Body of pancreas (tissue), 4 donors: ENCODE results near the gene AGK.
A peak's percentile ranks its signal among the peaks of the same experiment; 100 is the strongest.

Experiments
- CTCF ChIP-seq, 7 experiments: fragments of 450-650 bp in 4 of 7; fragments of 200-600 bp in 3 of 7; sonication (generic) in 3 of 7; IDR thresholded peaks; one replicate each; pipeline ENCODE4 v1.5.1; 2016 to 2019; ENCODE audit warnings: antibody characterized with exemption in 7 of 7
- POLR2A ChIP-seq, 3 donors: fragments of 450-650 bp; IDR thresholded peaks; one replicate each; pipeline ENCODE4 v1.6.1; 2016; ENCODE audit warnings: antibody characterized with exemption in 3 of 3, mild to moderate bottlenecking in 2 of 3

- no peak for TF ChIP-seq CTCF (IDR thresholded peaks at IDR 0.05)
- peak in 1 of 3 donors; percentile 27 for TF ChIP-seq POLR2A (IDR thresholded peaks at IDR 0.05)
Observed at GRCh38 chr7:141511676-141512396, 39.4 kb upstream of the AGK start.
